DOHH2 (cell line): ENCODE results near the gene GTSF1L.

Source experiments
- H3F3A ChIP-seq: fragments of 200-600 bp; sonication (generic), shearing (Covaris generic); 2 replicates; pipeline ENCODE4 v1.6.0; 2016; ENCODE audit warnings: antibody characterized with exemption, mild to moderate bottlenecking; ENCODE audit not compliant: control insufficient read depth, insufficient read depth
- H3K27ac ChIP-seq: fragments of 200-600 bp; sonication (generic); 2 replicates; pipeline ENCODE4 v1.5.1; 2014; ENCODE audit warnings: low read depth, mild to moderate bottlenecking, low read length, moderate library complexity
- H3K27me3 ChIP-seq: fragments of 200-600 bp; sonication (generic); 2 replicates; pipeline ENCODE4 v1.6.1; 2014; ENCODE audit warnings: mild to moderate bottlenecking, low read length, mixed read lengths; ENCODE audit not compliant: control insufficient read depth
- H3K36me3 ChIP-seq: fragments of 200-600 bp; sonication (generic); 2 replicates; pipeline ENCODE4 v1.6.1; 2014; ENCODE audit warnings: mild to moderate bottlenecking, low read length, moderate library complexity, mixed read lengths; ENCODE audit not compliant: control insufficient read depth
- H3K4me1 ChIP-seq: fragments of 200-600 bp; sonication (generic); 2 replicates; pipeline ENCODE4 v1.6.1; 2014; ENCODE audit warnings: mild to moderate bottlenecking, low read length, mixed read lengths; ENCODE audit not compliant: control insufficient read depth
- H3K4me2 ChIP-seq: fragments of 200-600 bp; sonication (generic); 2 replicates; pipeline ENCODE4 v1.6.0; 2014; ENCODE audit warnings: mild to moderate bottlenecking, low read length, moderate library complexity
- H3K4me3 ChIP-seq: fragments of 200-600 bp; sonication (generic); 2 replicates; pipeline ENCODE4 v1.5.1; 2014; ENCODE audit warnings: mild to moderate bottlenecking, low read length, mixed read lengths
- H3K79me2 ChIP-seq: fragments of 200-600 bp; sonication (generic); 2 replicates; pipeline ENCODE4 v1.6.1; 2014; ENCODE audit warnings: mild to moderate bottlenecking, low read length, mixed read lengths; ENCODE audit not compliant: control insufficient read depth
- H3K9me2 ChIP-seq: fragments of 200-600 bp; sonication (generic); replicated peaks from 2 replicates; pipeline ENCODE4 v1.6.1; 2014; ENCODE audit warnings: mild to moderate bottlenecking, low read length, mixed read lengths; ENCODE audit not compliant: control insufficient read depth
- H3K9me3 ChIP-seq: fragments of 200-600 bp; sonication (generic); 2 replicates; pipeline ENCODE4 v1.6.1; 2014; ENCODE audit warnings: antibody characterized with exemption, low read length, mixed read lengths; ENCODE audit not compliant: control insufficient read depth, insufficient read depth
- H4K20me1 ChIP-seq: fragments of 200-600 bp; sonication (generic); 2 replicates; pipeline ENCODE4 v1.6.0; 2014; ENCODE audit warnings: low read depth, mild to moderate bottlenecking, antibody characterized with exemption, low read length, moderate library complexity; ENCODE audit not compliant: control insufficient read depth, insufficient read depth
- EZH2phosphoT487 ChIP-seq: fragments of 200-600 bp; sonication (generic); IDR thresholded peaks from 2 replicates; pipeline ENCODE4 v1.6.1; 2017; ENCODE audit warnings: borderline replicate concordance, mild to moderate bottlenecking, antibody characterized with exemption, low read length, moderate library complexity, mixed read lengths
- TF ChIP-seq, protein P1 (sequence below): fragments of 200-600 bp; sonication (generic); IDR thresholded peaks from one replicate; pipeline ENCODE4 v1.5.1; 2014; ENCODE audit warnings: antibody characterized with exemption, mild to moderate bottlenecking, low read depth, low read length; ENCODE audit not compliant: poor library complexity, severe bottlenecking

GTSF1L gene

DNA sequence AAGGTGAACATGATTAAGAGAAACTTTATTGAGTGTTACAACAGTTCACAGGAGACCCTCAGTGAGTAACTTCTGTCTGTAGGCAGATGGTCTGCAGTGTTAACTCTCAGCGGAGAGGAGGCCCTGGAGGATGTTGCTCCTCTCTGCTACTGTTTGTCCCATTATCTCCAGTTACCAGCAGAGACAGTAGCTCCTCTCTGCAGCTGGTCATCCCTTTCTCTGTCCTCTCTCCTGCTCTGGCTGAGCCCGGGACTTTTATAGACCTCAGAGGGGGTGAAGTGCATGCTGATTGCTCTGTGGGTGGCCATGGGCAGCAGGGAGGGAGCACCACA is 5.7 kb downstream of the GTSF1L start:
- H3K4me1 ChIP-seq, result peaks cover 57% of the 10 kb centered on the region
- H3K4me3 ChIP-seq, result no peak overlapping the region
- no peaks in the 10 kb centered on the region for H3K9me2 ChIP-seq
- no peak for TF ChIP-seq EZH2phosphoT487
- TF ChIP-seq, protein P1, sequence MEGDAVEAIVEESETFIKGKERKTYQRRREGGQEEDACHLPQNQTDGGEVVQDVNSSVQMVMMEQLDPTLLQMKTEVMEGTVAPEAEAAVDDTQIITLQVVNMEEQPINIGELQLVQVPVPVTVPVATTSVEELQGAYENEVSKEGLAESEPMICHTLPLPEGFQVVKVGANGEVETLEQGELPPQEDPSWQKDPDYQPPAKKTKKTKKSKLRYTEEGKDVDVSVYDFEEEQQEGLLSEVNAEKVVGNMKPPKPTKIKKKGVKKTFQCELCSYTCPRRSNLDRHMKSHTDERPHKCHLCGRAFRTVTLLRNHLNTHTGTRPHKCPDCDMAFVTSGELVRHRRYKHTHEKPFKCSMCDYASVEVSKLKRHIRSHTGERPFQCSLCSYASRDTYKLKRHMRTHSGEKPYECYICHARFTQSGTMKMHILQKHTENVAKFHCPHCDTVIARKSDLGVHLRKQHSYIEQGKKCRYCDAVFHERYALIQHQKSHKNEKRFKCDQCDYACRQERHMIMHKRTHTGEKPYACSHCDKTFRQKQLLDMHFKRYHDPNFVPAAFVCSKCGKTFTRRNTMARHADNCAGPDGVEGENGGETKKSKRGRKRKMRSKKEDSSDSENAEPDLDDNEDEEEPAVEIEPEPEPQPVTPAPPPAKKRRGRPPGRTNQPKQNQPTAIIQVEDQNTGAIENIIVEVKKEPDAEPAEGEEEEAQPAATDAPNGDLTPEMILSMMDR, result no peak
- H3K4me2 ChIP-seq, result peak overlapping the region; percentile 42
- H3K79me2 ChIP-seq, result no peaks in the 10 kb centered on the region
- H4K20me1 ChIP-seq, result no peaks in the 10 kb centered on the region
- H3K27ac ChIP-seq, result no peak overlapping the region
- no peaks in the 10 kb centered on the region for H3K9me3 ChIP-seq
- peaks cover 33% of the 10 kb centered on the region for H3K36me3 ChIP-seq
- no peaks in the 10 kb centered on the region for H3K27me3 ChIP-seq
- H3F3A ChIP-seq, result peaks cover 9% of the 10 kb centered on the region

DNA sequence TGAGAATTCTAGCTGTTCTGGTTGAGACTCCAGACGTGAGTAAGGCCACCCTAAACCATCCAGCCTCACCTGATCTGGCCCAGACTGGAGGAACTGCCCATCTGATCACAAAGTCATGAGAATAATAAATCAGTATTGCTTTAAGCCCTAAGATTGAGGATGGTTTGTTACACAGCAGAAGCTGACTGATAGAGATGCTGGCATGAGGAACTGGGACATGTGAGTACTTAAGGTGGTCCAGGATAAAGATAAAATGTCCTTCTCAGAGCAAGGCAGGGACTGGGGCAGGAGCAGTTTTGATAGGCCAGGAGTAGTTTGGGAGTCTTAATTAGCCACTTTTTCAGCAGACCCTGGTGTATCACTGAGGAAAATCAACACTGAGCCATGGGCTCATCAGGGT is 6.8 kb downstream of the GTSF1L start:
- H3K27me3 ChIP-seq, result no peaks in the 10 kb centered on the region
- no peak overlapping the region for H3K4me2 ChIP-seq
- H3K9me3 ChIP-seq, result no peaks in the 10 kb centered on the region
- H3K36me3 ChIP-seq, result peaks cover 44% of the 10 kb centered on the region
- no peak overlapping the region for H3K27ac ChIP-seq
- H4K20me1 ChIP-seq, result no peaks in the 10 kb centered on the region
- TF ChIP-seq EZH2phosphoT487, result no peak
- TF ChIP-seq, protein P1, result no peak
- H3K4me3 ChIP-seq, result no peak overlapping the region
- peaks cover 10% of the 10 kb centered on the region for H3F3A ChIP-seq
- no peaks in the 10 kb centered on the region for H3K9me2 ChIP-seq
- no peaks in the 10 kb centered on the region for H3K79me2 ChIP-seq
- peaks cover 50% of the 10 kb centered on the region for H3K4me1 ChIP-seq

DNA sequence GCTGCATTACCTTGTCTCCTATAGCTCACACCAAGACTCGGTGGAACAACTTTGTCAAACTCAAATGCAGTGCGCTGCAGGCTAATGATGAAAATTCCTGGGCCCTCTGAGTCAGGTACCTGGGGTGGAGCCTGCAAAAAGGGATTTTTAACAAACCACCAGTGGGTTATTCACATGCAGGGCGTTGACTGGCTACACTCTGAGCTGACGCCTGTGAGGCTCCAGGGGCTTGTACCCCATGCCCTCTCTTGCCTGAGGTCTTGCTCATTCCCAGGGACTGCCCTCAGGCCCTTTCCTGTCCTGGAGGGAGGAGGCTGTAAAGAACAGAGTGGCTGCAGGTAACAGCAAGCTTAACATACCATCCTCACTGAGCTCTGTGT is 9.2 kb downstream of the GTSF1L start:
- no peak overlapping the region for H3K4me2 ChIP-seq
- H3K27ac ChIP-seq, result no peak overlapping the region
- H3K27me3 ChIP-seq, result no peaks in the 10 kb centered on the region
- no peak overlapping the region for H3K4me3 ChIP-seq
- H3K4me1 ChIP-seq, result peaks cover 27% of the 10 kb centered on the region
- no peak for TF ChIP-seq EZH2phosphoT487
- TF ChIP-seq, protein P1, result no peak
- H3K9me2 ChIP-seq, result no peaks in the 10 kb centered on the region
- no peaks in the 10 kb centered on the region for H3K9me3 ChIP-seq
- no peaks in the 10 kb centered on the region for H3K79me2 ChIP-seq
- no peaks in the 10 kb centered on the region for H4K20me1 ChIP-seq
- peaks cover 66% of the 10 kb centered on the region for H3K36me3 ChIP-seq
- peaks cover 9% of the 10 kb centered on the region for H3F3A ChIP-seq
